HG03558 (cell line): ENCODE results near the gene ILK.
A peak's percentile ranks its signal among the peaks of the same experiment; 100 is the strongest.

Experiments used
- ATAC-seq: cut with Tn5 transposase; IDR thresholded peaks from one replicate; pipeline ENCODE4 v1.9.1; 2021; ENCODE audit warnings: moderate number of reproducible peaks; ENCODE audit not compliant: unreplicated experiment; ENCODE audit errors: extremely low read depth

The ILK gene

GRCh38 chr11:6632116-6633073, 28.8 kb downstream of the ILK start:
- ATAC-seq: no peak

GRCh38 chr11:6633422-6634408, 30.1 kb downstream of the ILK start:
- no peak for ATAC-seq

GRCh38 chr11:6634534-6634933, 31.0 kb downstream of the ILK start:
- no peak for ATAC-seq

GRCh38 chr11:6635082-6635932, 31.7 kb downstream of the ILK start:
- no peak for ATAC-seq

- ATAC-seq: no peak
Measured at GRCh38 chr11:6636480-6636879, 32.9 kb downstream of the ILK start.

- no peak for ATAC-seq
Measured at GRCh38 chr11:6637871-6638270, 34.3 kb downstream of the ILK start.

- no peak for ATAC-seq
Measured at GRCh38 chr11:6638429-6638828, 34.9 kb downstream of the ILK start.

- ATAC-seq: no peak
Measured at GRCh38 chr11:6640036-6640984, 36.7 kb downstream of the ILK start.

- no peak for ATAC-seq
Measured at GRCh38 chr11:6640985-6641701, 37.6 kb downstream of the ILK start.

GRCh38 chr11:6642957-6643356, 39.4 kb downstream of the ILK start:
- no peak for ATAC-seq

- ATAC-seq: no peak
Measured at GRCh38 chr11:6646071-6646470, 42.5 kb downstream of the ILK start.

- ATAC-seq: no peak
Measured at GRCh38 chr11:6646576-6646917, 43.0 kb downstream of the ILK start.

- peak; percentile 73 for ATAC-seq
Measured at GRCh38 chr11:6646918-6647679, 43.5 kb downstream of the ILK start.

- no peak for ATAC-seq
Measured at GRCh38 chr11:6647836-6648235, 44.3 kb downstream of the ILK start.

- no peak for ATAC-seq
Measured at GRCh38 chr11:6648501-6648900, 44.9 kb downstream of the ILK start.

- ATAC-seq: no peak
Measured at GRCh38 chr11:6650104-6650503, 46.5 kb downstream of the ILK start.

- no peak for ATAC-seq
Measured at GRCh38 chr11:6650980-6651379, 47.4 kb downstream of the ILK start.

GRCh38 chr11:6652182-6652581, 48.6 kb downstream of the ILK start:
- ATAC-seq: no peak
